NCI-H82 treated with DMSO at 0.1 percent for 48 hours (cell line): ENCODE data around the gene NRK.
"Not testable (repeated sequence)": the region's sequence is repeated elsewhere in the genome, so short reads cannot be mapped to it uniquely, and the experiment has no call there.

Experiments
- DNase-seq: peaks from one replicate; lab custom pipeline; 2025; ENCODE audit not compliant: unreplicated experiment; lab: John Stamatoyannopoulos, UW

The NRK gene, protein sequence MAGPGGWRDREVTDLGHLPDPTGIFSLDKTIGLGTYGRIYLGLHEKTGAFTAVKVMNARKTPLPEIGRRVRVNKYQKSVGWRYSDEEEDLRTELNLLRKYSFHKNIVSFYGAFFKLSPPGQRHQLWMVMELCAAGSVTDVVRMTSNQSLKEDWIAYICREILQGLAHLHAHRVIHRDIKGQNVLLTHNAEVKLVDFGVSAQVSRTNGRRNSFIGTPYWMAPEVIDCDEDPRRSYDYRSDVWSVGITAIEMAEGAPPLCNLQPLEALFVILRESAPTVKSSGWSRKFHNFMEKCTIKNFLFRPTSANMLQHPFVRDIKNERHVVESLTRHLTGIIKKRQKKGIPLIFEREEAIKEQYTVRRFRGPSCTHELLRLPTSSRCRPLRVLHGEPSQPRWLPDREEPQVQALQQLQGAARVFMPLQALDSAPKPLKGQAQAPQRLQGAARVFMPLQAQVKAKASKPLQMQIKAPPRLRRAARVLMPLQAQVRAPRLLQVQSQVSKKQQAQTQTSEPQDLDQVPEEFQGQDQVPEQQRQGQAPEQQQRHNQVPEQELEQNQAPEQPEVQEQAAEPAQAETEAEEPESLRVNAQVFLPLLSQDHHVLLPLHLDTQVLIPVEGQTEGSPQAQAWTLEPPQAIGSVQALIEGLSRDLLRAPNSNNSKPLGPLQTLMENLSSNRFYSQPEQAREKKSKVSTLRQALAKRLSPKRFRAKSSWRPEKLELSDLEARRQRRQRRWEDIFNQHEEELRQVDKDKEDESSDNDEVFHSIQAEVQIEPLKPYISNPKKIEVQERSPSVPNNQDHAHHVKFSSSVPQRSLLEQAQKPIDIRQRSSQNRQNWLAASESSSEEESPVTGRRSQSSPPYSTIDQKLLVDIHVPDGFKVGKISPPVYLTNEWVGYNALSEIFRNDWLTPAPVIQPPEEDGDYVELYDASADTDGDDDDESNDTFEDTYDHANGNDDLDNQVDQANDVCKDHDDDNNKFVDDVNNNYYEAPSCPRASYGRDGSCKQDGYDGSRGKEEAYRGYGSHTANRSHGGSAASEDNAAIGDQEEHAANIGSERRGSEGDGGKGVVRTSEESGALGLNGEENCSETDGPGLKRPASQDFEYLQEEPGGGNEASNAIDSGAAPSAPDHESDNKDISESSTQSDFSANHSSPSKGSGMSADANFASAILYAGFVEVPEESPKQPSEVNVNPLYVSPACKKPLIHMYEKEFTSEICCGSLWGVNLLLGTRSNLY (N-terminal part only)

GRCh38 chrX:105822138-105823091, at the start of gene NRK:
Gene NRK, plus strand, starts transcription at chrX:105822539. Its CDS starts 307 bp downstream, at chrX:105822846.
- DNase-seq, result no peak

GRCh38 chrX:105773801-105774200, 48.5 kb upstream of the NRK start:
- DNase-seq, result no peak

- no peak for DNase-seq
Measured at GRCh38 chrX:105775679-105776078, 46.7 kb upstream of the NRK start.

DNA sequence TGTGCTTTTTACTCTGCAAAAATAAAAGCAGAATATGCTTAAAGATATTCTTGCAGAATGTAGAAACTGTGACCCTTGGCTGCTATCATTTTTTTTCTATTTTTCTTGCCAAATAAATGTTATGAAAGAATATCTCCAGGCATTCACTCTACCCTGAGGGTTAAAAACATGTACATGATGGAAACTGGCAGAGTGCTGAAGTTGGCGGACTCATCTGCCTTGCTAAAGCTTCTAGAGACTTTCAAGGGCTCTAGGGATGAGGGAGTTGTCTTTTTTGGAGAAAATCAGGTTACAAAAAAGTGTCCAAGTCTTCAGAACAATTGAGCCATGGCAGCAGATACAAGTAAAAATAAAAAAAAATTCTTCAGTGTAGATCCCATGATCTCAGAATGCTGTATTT, 40.5 kb upstream of the NRK start:
- no peak for DNase-seq

- not testable (repeated sequence) for DNase-seq
Measured at GRCh38 chrX:105796877-105797276, 25.5 kb upstream of the NRK start.

GRCh38 chrX:105803891-105804290, 18.4 kb upstream of the NRK start:
- no peak for DNase-seq

DNA sequence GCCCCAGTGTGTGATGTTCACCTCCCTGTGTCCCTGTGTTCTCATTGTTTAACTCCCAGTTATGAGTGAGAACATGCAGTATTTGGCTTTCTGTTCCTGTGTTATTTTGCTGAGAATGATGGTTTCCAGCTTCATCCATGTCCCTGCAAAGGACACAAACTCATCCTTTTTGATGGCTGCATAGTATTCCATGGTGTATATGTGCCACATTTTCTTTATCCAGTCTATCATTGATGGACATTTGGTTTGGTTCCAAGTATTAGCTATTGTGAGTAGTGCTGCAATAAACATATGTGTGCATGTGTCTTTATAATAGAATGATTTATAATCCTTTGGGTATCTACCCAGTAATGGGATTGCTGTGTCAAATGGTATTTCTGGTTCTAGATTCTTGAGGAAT, 16.7 kb upstream of the NRK start:
- not testable (repeated sequence) for DNase-seq

DNA sequence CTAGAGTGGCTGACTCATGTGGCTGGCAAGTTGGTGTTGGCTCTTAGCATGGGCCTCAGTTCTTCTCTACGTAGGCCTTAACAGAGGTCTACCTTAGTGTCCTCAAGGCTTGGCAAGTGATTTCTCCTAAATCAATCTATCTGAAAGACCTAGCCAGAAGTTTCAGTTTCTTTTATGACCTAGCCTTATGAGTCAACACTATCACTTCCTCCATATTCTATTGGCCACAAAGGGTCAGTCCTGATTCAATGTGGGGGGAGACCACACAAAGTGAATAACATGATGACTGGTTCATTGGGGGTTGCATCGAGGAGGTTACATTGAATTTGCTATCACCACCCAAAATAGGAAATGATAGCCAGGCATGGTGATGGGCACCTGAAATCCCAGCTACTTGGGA, 5.8 kb upstream of the NRK start:
- DNase-seq, result no peak

DNA sequence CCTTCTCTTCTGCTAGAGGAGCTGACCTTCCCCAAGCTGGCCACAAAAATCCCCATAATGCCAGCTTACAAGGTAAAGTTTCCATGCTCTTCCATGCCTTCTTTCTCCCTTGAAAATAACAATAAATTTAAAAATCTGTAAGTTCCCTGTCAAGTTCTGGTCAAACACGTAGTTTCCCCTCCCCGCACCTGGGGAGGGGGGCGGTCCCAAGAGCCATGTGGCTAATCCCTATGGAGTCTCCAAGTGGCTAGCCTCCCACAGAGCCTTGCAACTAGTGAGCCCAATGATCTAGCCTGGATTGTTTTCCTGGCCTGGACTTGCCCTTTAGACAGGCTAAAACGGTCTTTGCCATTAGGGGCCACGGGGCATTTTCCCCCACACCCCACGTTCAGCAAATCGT, 2.1 kb upstream of the NRK start:
- DNase-seq, result no peak

DNA sequence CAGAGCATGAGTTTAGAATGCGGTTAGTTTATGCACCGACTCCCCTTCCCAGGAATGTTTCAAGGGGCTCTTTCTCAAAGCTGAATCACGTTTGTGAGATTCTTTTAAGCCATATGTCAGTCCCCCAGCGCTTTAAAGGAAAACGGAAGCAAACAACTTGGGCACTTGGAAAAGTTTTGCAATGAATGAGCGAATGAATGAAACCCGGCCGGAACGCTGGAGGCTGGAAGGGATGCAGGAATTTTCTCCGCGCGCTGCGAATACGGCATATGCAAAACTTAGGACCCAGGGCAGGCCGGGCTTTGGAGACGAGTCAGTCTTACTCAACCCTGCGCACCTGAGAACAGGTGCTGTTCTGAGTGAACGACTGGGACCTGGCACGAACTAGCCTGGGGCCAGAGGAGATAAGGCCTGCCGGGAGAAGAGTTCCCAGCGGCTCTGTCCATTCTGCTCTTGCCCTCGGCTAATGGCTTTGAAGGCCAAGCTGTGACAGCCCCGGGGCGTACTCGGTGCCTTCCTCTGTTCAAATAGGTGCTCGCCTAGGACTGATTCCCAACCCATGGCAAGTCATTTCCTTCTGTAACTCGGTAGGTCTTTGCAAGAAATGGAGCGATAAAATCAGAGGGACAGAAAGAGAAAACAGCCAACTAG, 743 bp upstream of the NRK start:
- DNase-seq, result no peak

DNA sequence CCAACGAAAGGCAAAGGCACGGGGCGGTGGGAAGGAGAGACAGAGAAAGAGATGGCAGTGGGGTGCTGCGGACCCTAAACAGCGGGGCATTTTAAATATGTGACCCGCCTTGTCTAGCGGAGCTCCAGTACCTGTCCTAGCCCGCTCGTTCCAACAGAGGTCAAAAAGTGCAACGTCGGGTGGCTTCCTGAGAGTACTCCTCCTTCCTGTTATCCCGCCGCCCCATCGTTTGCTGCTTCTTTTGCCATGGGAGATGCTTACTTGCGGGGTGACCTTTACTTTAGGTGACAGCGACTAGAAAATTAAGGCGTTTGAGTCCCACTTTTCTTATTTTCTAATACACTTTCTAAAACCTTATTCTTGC, 735 bp downstream of the NRK start:
- no peak for DNase-seq

DNA sequence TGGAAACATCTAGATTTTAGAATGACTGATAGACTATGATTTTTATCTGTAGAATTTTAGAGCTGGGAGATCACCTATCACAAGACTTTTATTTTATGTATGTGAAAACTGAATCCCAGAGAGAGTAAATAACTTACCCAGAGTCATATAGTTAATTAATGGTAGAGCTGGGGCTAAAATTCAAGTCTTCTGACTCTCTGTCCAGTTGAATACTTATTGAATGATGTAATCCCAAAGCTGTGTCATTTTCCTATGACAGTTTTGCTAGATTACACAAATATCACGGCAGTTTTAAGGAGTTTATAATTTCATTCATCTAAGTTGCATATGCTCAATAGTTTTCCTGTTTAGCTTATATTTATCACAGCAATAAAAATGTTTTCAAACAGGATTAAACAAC, 6.7 kb downstream of the NRK start:
- no peak for DNase-seq

GRCh38 chrX:105837232-105837631, 14.9 kb downstream of the NRK start:
- DNase-seq, result no peak

- no peak for DNase-seq
Measured at GRCh38 chrX:105845631-105846030, 23.3 kb downstream of the NRK start.

DNA sequence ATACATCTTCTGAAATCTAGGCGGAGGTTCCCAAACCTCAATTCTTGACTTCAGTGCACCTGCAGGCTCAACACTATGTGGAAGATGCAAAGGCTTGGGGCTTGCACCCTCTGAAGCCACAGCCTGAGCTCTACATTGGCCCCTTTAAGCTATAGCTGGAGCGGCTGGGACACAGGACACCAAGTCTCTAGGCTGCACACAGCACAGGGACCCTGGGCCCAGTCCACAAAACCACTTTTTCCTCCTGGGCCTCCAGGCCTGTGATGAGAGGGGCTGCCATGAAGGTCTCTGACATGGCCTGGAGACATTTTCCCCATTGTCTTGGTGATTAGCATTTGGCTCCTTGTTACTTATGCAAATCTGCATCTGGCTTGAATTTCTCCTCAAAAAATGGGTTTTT, 27.8 kb downstream of the NRK start:
- not testable (repeated sequence) for DNase-seq

- DNase-seq, result no peak
Measured at GRCh38 chrX:105865709-105866108, 43.4 kb downstream of the NRK start.

DNA sequence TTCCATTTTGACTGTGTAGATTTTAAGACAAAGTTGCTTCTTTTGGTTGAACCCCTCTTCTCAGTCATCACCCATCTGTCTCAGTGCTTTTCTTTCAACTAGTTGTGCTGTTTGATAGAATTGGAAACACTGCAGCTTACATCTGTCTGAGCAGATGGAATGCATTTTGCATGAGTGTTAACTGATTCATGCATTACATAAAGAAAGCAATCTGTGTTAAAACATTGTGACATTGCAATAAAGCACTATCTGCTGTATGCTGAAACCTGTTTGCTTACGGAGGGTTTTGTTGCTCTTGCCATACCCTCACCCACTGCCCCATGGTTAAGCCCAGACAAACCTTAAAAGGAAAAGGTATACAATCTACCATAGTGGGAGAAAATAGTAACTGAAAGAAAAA, 47.4 kb downstream of the NRK start:
- no peak for DNase-seq

- DNase-seq, result no peak
Measured at GRCh38 chrX:105870445-105870844, 48.1 kb downstream of the NRK start.

GRCh38 chrX:105872941-105873340, 50.6 kb downstream of the NRK start:
- DNase-seq, result no peak

GRCh38 chrX:105874790-105875189, 52.5 kb downstream of the NRK start:
- no peak for DNase-seq
